ENCODE results near the gene NMNAT2.
"Not testable (repeated sequence)": the region's sequence is repeated elsewhere in the genome, so short reads cannot be mapped to it uniquely, and the experiment has no call there.

The NMNAT2 gene

GRCh38 chr1:183417772-183418491 lies at the start of gene NMNAT2:
TSS of gene NMNAT2 (minus strand) at chr1:183418380. CDS start at chr1:183418267, 113 bp downstream.
- peak; percentile 37 for DNase-seq (ENCODE audit: low spot score)

GRCh38 chr1:183467687-183468086 lies 49.5 kb upstream of the NMNAT2 start:
- no peak for DNase-seq (ENCODE audit: low spot score)

- DNase-seq (ENCODE audit: low spot score) = no peak
These were observed 48.6 kb upstream of the NMNAT2 start for GRCh38 chr1:183466781-183467180.

GRCh38 chr1:183463566-183463965 lies 45.4 kb upstream of the NMNAT2 start:
- no peak for DNase-seq (ENCODE audit: low spot score)

DNA sequence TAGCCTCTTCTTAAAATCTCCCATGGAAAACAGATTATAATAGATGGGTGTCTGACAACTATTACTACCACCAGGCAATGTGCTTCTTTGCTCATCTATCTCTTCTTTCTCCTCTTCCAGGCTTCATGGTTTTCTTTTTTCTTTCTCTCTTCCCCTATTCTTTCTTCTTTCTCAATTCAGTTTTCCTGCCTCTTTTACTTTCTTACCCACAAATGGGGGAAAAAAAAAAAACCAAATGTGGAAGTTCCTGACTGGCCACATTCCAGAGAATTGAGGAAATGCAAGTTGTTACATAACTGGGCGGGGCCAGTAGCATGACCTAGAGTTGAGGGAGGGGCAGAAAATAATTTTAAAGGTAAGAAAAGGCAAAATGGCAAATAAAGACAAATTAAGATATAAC lies 43.2 kb upstream of the NMNAT2 start:
- no peak for DNase-seq (ENCODE audit: low spot score)

DNA sequence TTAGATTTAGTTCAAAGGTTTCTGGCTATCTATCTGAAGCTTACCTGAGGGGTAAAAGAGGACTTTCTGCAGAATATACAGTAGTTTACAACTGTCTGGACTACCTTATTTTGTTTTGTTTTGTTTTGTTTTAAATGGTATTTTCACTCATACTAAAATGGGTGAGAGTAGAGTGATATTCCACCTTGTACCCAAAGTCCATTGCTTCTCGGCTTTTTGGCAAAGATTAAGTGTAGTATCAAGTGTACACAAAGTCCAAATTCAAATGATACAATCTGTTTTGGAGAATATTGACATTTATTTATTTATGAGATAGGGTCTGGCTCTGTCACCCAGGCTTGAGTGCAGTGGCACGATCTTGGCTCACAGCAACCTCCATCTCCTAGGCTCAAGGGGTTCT lies 42.4 kb upstream of the NMNAT2 start:
- no peak for DNase-seq (ENCODE audit: low spot score)

- DNase-seq (ENCODE audit: low spot score) = no peak
These were observed 39.3 kb upstream of the NMNAT2 start for GRCh38 chr1:183457449-183457848.

GRCh38 chr1:183456826-183457225 lies 38.6 kb upstream of the NMNAT2 start:
- no peak for DNase-seq (ENCODE audit: low spot score)

- no peak for DNase-seq (ENCODE audit: low spot score)
These were observed 36.2 kb upstream of the NMNAT2 start for GRCh38 chr1:183454377-183454776.

DNA sequence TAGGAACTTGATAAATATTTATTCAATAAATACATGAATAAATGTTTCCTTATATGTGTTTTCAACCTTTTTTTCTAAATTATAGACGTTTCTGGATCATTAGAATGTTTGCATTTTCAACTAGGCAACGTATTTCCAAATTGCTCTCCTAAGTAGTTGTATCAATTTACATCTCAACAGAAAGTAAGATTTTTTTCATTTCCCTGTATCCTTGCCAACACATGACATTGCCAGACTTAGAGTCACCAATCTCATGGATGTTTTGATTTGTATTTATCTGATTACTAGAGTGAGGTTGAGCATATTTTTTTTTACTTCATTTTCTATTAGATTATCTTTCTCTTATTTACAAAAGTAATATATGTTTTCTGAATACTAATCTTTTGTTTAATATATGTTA lies 31.9 kb upstream of the NMNAT2 start:
- DNase-seq (ENCODE audit: low spot score) = no peak

- no peak for DNase-seq (ENCODE audit: low spot score)
These were observed 31.1 kb upstream of the NMNAT2 start for GRCh38 chr1:183449223-183449770.

DNA sequence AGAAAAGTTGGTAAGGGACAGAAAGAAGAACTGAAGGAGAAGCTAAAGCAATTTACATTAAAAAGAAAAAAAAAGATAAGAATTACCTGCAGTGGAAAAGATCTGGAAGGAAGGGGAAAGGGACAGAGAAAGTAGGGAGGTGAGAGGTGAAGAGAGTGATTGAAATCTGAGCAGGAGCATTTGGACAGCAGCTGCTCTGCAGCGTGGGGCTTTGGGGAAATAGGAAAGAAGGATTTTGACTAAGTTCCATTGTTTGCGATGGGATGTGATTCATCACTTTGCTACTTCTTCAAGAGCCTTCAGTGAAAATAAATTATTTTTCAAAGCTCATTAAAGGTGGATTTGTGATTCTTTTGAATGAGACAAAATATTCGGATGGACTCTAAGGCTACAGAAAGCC lies 26.1 kb upstream of the NMNAT2 start:
- peak; percentile 23 for DNase-seq (ENCODE audit: low spot score)

GRCh38 chr1:183443466-183443865 lies 25.3 kb upstream of the NMNAT2 start:
- DNase-seq (ENCODE audit: low spot score) = no peak

- no peak for DNase-seq (ENCODE audit: low spot score)
These were observed 24.8 kb upstream of the NMNAT2 start for GRCh38 chr1:183443011-183443410.

GRCh38 chr1:183438060-183438459 lies 19.9 kb upstream of the NMNAT2 start:
- no peak for DNase-seq (ENCODE audit: low spot score)

- no peak for DNase-seq (ENCODE audit: low spot score)
These were observed 17.3 kb upstream of the NMNAT2 start for GRCh38 chr1:183435497-183435896.

- DNase-seq (ENCODE audit: low spot score) = no peak
These were observed 15.5 kb upstream of the NMNAT2 start for GRCh38 chr1:183433703-183434102.

DNA sequence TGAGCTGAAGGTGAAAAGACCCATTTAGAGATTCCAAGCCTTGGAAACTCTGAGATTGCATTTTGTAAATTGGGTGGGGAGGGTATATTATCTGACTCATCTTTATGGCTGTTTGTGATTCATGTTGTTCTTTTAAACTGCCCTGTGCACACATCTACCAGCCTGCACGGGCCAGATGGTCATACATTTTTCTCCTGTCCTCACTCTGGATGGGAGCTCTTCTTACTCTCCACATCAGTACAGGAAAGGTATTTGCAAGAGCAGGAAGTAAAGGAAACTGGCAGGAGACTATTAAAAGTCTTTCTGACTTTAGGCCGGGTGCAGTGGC lies 14.3 kb upstream of the NMNAT2 start:
- no peak for DNase-seq (ENCODE audit: low spot score)

DNA sequence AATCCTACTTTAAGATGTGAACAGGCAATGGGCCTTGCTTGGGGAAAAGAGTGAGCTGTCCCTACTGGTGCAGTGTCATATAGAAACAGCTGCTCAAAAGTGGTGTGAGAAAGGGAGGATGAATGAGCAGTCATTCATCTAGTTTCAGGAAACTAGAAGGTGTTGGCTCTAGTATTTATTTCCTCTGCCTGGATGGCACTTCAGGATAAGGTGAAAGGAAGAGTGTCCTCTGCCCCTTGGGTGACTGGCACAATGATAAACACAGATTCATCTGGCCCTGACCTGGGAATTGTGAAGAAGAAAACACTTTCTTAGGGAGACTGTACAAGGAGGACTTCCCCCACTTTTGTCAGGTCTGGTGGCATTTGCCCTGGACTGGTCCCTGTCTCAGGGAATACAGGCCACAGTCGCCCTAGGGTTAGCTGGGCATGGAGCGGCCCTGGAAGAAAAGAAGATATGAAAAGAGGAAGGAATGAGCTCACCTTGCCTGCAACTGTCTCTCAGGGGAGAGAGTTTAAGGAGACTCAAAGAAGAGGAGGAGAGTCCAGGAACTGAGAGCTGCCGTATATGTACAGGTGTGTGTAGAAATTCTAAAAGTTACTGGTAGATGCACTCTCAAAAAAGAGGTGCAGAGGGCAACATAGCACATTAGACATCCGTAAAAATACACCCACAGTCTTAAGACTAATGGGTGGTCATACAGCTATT lies 13.8 kb upstream of the NMNAT2 start:
- DNase-seq (ENCODE audit: low spot score) = no peak

- not testable (repeated sequence) for DNase-seq (ENCODE audit: low spot score)
These were observed 9.4 kb upstream of the NMNAT2 start for GRCh38 chr1:183427591-183427990.

DNA sequence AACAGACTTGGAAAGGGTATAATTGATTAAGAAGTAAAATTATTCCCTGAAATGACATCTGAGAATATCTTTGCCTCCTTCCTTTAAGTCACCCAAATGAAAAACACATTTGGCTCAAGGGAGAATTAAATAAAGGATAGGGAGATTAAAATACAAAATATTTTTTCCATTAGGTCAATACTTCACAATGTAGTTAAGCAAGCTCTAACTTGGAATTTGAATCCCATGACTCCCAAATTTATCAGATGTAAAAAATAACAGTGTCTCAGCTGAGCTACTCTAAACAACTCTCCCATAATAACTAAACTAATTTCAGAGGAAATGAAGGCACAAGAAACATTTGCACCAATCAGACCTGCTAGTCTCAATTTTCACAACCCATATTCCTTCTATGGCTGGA lies 6.5 kb upstream of the NMNAT2 start:
- DNase-seq (ENCODE audit: low spot score) = no peak

DNA sequence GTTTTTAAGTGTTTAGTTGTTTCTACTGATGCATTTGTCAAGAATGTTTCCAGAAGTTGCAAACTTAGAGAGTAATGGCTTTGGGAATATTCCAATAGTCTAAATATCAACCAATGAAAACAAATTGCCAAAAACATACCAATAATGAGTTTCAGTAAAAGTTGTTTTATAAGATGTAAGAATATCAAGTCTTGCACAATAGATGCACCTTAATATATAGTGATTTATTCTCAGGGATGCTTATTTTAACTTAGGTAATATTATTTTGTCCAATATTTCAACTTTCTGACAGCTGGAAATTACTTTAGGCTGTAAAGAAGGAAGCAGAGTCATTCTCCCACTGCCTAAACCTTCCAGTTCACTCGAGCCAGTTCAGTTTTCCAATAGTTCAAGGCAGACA lies 5.4 kb upstream of the NMNAT2 start:
- DNase-seq (ENCODE audit: low spot score) = no peak

- no peak for DNase-seq (ENCODE audit: low spot score)
These were observed 1.2 kb upstream of the NMNAT2 start for GRCh38 chr1:183419399-183419798.

GRCh38 chr1:183418696-183419095 lies 516 bp upstream of the NMNAT2 start:
- no peak for DNase-seq (ENCODE audit: low spot score)

Data from GM03348 (cell line).